Mesendoderm (in vitro differentiated cells): ENCODE data around the gene STAC3.

Source experiments
- DNase-seq: peaks from one replicate; pipeline ENCODE4 v3.0.0; 2013
- H2AK5ac ChIP-seq: 2 replicates; pipeline ENCODE4 v1.6.1; 2013; ENCODE audit warnings: low read length, inconsistent platforms
- H2BK120ac ChIP-seq: 2 replicates; pipeline ENCODE4 v1.6.1; 2013; ENCODE audit warnings: low read depth, mild to moderate bottlenecking, low read length, moderate library complexity, mixed read lengths
- H2BK15ac ChIP-seq: replicated peaks from 2 replicates; pipeline ENCODE4 v1.6.1; 2013; ENCODE audit warnings: low read depth, mild to moderate bottlenecking, moderate library complexity
- H2BK5ac ChIP-seq: 2 replicates; pipeline ENCODE4 v1.6.1; 2013; ENCODE audit warnings: low read length, inconsistent platforms
- H3K18ac ChIP-seq: 2 replicates; pipeline ENCODE4 v1.6.1; 2013; ENCODE audit warnings: mild to moderate bottlenecking, low read length, mixed read lengths
- H3K23ac ChIP-seq: one replicate; pipeline ENCODE4 v1.6.1; 2013; ENCODE audit warnings: low read length
- H3K27ac ChIP-seq: 2 replicates; pipeline ENCODE4 v1.5.1; 2013; ENCODE audit warnings: low read depth, mild to moderate bottlenecking, inconsistent platforms, low read length, moderate library complexity
- H3K27me3 ChIP-seq: 2 replicates; pipeline ENCODE4 v1.6.1; 2013; ENCODE audit warnings: low read length, control low read depth, mild to moderate bottlenecking, inconsistent platforms; ENCODE audit not compliant: insufficient read depth, poor library complexity
- H3K36me3 ChIP-seq: 2 replicates; pipeline ENCODE4 v1.6.1; 2013; ENCODE audit warnings: low read length, inconsistent platforms; ENCODE audit not compliant: control insufficient read depth, insufficient read depth
- H3K4ac ChIP-seq: one replicate; pipeline ENCODE4 v1.6.1; 2013; ENCODE audit warnings: low read depth, mild to moderate bottlenecking, low read length, moderate library complexity
- H3K4me1 ChIP-seq: 2 replicates; pipeline ENCODE4 v1.6.1; 2013; ENCODE audit warnings: low read depth, low read length, inconsistent platforms; ENCODE audit not compliant: control insufficient read depth
- H3K4me2 ChIP-seq: 2 replicates; pipeline ENCODE4 v1.6.1; 2013; ENCODE audit warnings: low read length
- H3K4me3 ChIP-seq: 2 replicates; pipeline ENCODE4 v1.5.1; 2013; ENCODE audit warnings: mild to moderate bottlenecking, low read length
- H3K56ac ChIP-seq: one replicate; pipeline ENCODE4 v1.6.1; 2013; ENCODE audit warnings: low read length
- H3K79me1 ChIP-seq: 2 replicates; pipeline ENCODE4 v1.6.1; 2013; ENCODE audit warnings: low read length, inconsistent platforms
- H3K79me2 ChIP-seq: 2 replicates; pipeline ENCODE4 v1.6.1; 2013; ENCODE audit warnings: mild to moderate bottlenecking, low read length; ENCODE audit not compliant: control insufficient read depth, insufficient read depth
- H3K9ac ChIP-seq: 2 replicates; pipeline ENCODE4 v1.6.1; 2013; ENCODE audit warnings: low read length, inconsistent platforms
- H4K5ac ChIP-seq: one replicate; pipeline ENCODE4 v1.6.1; 2013; ENCODE audit warnings: low read length
- H4K8ac ChIP-seq: one replicate; pipeline ENCODE4 v1.6.1; 2013; ENCODE audit warnings: low read depth, mild to moderate bottlenecking, control low read depth, low read length, moderate library complexity
- WGBS: extraction: QIAGEN DNeasy Blood & Tissue Kit; methylation state at CpG from one replicate; pipeline ENCODE4 v1.1.7; 2013; ENCODE audit warnings: low lambda C conversion rate, missing lambda C conversion rate; ENCODE audit not compliant: insufficient coverage; ENCODE audit errors: extremely low coverage; 5-methylcytosine and 5-hydroxymethylcytosine counted together

Gene STAC3

GRCh38 chr12:57215065-57215464, 35.9 kb downstream of the STAC3 start:
- Histone ChIP-seq H3K4me1 (no peaks in the 10 kb centered on the region), H3K79me1 (no peaks in the 10 kb centered on the region), H3K4me2 (no peak overlapping the region), H4K8ac (no peak overlapping the region), H3K27me3 (peaks cover 40% of the 10 kb centered on the region), H3K56ac (no peak overlapping the region), H2BK15ac (no peak overlapping the region), H4K5ac (no peak overlapping the region), H3K18ac (no peak overlapping the region), H3K23ac (no peak overlapping the region), H3K9ac (no peak overlapping the region), H2AK5ac (no peak overlapping the region), H3K27ac (no peak overlapping the region), H3K79me2 (no peaks in the 10 kb centered on the region), H3K4ac (no peak overlapping the region), H2BK120ac (no peak overlapping the region), H3K36me3 (no peaks in the 10 kb centered on the region), H2BK5ac (no peak overlapping the region), H3K4me3 (no peak overlapping the region)
- DNase-seq: no peak
- no CpG with 5 or more reads among the region's 11 CpGs for WGBS

- no peak overlapping the region for H3K23ac ChIP-seq
- H3K4me2 ChIP-seq: no peak overlapping the region
- no peak overlapping the region for H2BK5ac ChIP-seq
- H3K18ac ChIP-seq: no peak overlapping the region
- H3K79me2 ChIP-seq: no peaks in the 10 kb centered on the region
- H4K5ac ChIP-seq: no peak overlapping the region
- WGBS: no CpG with 5 or more reads among the region's 14 CpGs
- H3K27ac ChIP-seq: no peak overlapping the region
- no peak overlapping the region for H2AK5ac ChIP-seq
- H3K4me3 ChIP-seq: no peak overlapping the region
- no peak overlapping the region for H3K56ac ChIP-seq
- no peak overlapping the region for H3K9ac ChIP-seq
- DNase-seq: peak; percentile 80
- peaks cover 33% of the 10 kb centered on the region for H3K27me3 ChIP-seq
- no peaks in the 10 kb centered on the region for H3K79me1 ChIP-seq
- no peaks in the 10 kb centered on the region for H3K36me3 ChIP-seq
- no peak overlapping the region for H2BK120ac ChIP-seq
- H4K8ac ChIP-seq: no peak overlapping the region
- no peaks in the 10 kb centered on the region for H3K4me1 ChIP-seq
- H2BK15ac ChIP-seq: no peak overlapping the region
- H3K4ac ChIP-seq: no peak overlapping the region
Observed at GRCh38 chr12:57214398-57214781, 36.6 kb downstream of the STAC3 start.

- no peak overlapping the region for H3K23ac ChIP-seq
- DNase-seq: no peak
- no peaks in the 10 kb centered on the region for H3K79me1 ChIP-seq
- no peak overlapping the region for H3K4ac ChIP-seq
- H4K5ac ChIP-seq: no peak overlapping the region
- H3K27me3 ChIP-seq: peaks cover 29% of the 10 kb centered on the region
- H3K9ac ChIP-seq: peak overlapping the region; percentile 35
- H4K8ac ChIP-seq: no peak overlapping the region
- H3K56ac ChIP-seq: no peak overlapping the region
- H2BK120ac ChIP-seq: no peak overlapping the region
- H2BK5ac ChIP-seq: no peak overlapping the region
- H3K18ac ChIP-seq: no peak overlapping the region
- H3K36me3 ChIP-seq: peaks cover 2% of the 10 kb centered on the region
- H3K4me3 ChIP-seq: no peak overlapping the region
- no peak overlapping the region for H3K4me2 ChIP-seq
- no peaks in the 10 kb centered on the region for H3K4me1 ChIP-seq
- no peak overlapping the region for H2AK5ac ChIP-seq
- no peaks in the 10 kb centered on the region for H3K79me2 ChIP-seq
- H3K27ac ChIP-seq: no peak overlapping the region
- no CpG with 5 or more reads among the region's 4 CpGs for WGBS
- H2BK15ac ChIP-seq: no peak overlapping the region
Observed at GRCh38 chr12:57213763-57214397, 37.1 kb downstream of the STAC3 start.

GRCh38 chr12:57213058-57213715, 37.8 kb downstream of the STAC3 start:
- Histone ChIP-seq H2BK15ac (no peak overlapping the region), H3K18ac (no peak overlapping the region), H3K4ac (no peak overlapping the region), H3K9ac (no peak overlapping the region), H3K56ac (no peak overlapping the region), H3K4me1 (no peaks in the 10 kb centered on the region), H3K79me1 (no peaks in the 10 kb centered on the region), H4K5ac (no peak overlapping the region), H4K8ac (no peak overlapping the region), H3K4me3 (no peak overlapping the region), H3K4me2 (no peak overlapping the region), H3K36me3 (peaks cover 2% of the 10 kb centered on the region), H2BK120ac (no peak overlapping the region), H2BK5ac (no peak overlapping the region), H2AK5ac (no peak overlapping the region), H3K27ac (no peak overlapping the region), H3K23ac (no peak overlapping the region), H3K27me3 (peaks cover 22% of the 10 kb centered on the region), H3K79me2 (no peaks in the 10 kb centered on the region)
- WGBS: no CpG with 5 or more reads among the region's 16 CpGs
- peak; percentile 82 for DNase-seq

GRCh38 chr12:57212701-57213057, 38.3 kb downstream of the STAC3 start:
- no CpG with 5 or more reads among the region's 7 CpGs for WGBS
- H3K4ac ChIP-seq: no peak overlapping the region
- no peaks in the 10 kb centered on the region for H3K4me1 ChIP-seq
- H3K18ac ChIP-seq: no peak overlapping the region
- H4K5ac ChIP-seq: no peak overlapping the region
- no peak overlapping the region for H2BK5ac ChIP-seq
- H3K79me1 ChIP-seq: no peaks in the 10 kb centered on the region
- no peak overlapping the region for H3K56ac ChIP-seq
- H2AK5ac ChIP-seq: no peak overlapping the region
- no peak overlapping the region for H3K4me3 ChIP-seq
- peak; percentile 41 for DNase-seq
- no peaks in the 10 kb centered on the region for H3K79me2 ChIP-seq
- H2BK120ac ChIP-seq: no peak overlapping the region
- H3K4me2 ChIP-seq: no peak overlapping the region
- H3K23ac ChIP-seq: no peak overlapping the region
- H3K36me3 ChIP-seq: peaks cover 2% of the 10 kb centered on the region
- peaks cover 17% of the 10 kb centered on the region for H3K27me3 ChIP-seq
- no peak overlapping the region for H3K9ac ChIP-seq
- H2BK15ac ChIP-seq: no peak overlapping the region
- no peak overlapping the region for H3K27ac ChIP-seq
- H4K8ac ChIP-seq: no peak overlapping the region
